Measurements from ENCODE around the gene GAN. TPM values are rescaled to one million over a fixed set of nuclear protein-coding genes. Genes with fewer than 3 reads are reported as not detected.

The GAN gene
- total RNA-seq, 1 experiment from 2014 or later: 25.4 TPM

GRCh38 chr16:81280393-81280792 is 34.4 kb upstream of the GAN start:
- ChIA-PET CTCF (interaction anchor here (0.5 to 0.9 kb wide), 3 partner anchors 19 to 188 kb away, joined by 3 read pairs; no protein-coding TSS in a partner anchor), POLR2A (no interaction called here)
- Mint-ChIP-seq H3K36me3 (no peaks in the 10 kb centered on the region), H3K9me3 (no peaks in the 10 kb centered on the region), H3K4me3 (no peak overlapping the region), H3K27me3 (ENCODE audit: low read depth) (no peaks in the 10 kb centered on the region), H3K27ac (no peak overlapping the region), H3K4me1 (no peaks in the 10 kb centered on the region)
- no peak for DNase-seq (ENCODE audit: low spot score)
- TF ChIP-seq ZNF317 (CRISPR knock-in tag; IDR thresholded peaks at IDR 0.05; ENCODE audit: borderline replicate concordance, low read depth) (no peak), FOXP1 (CRISPR knock-in tag; IDR thresholded peaks at IDR 0.05; ENCODE audit: borderline replicate concordance) (no peak), ATF2 (CRISPR knock-in tag; IDR thresholded peaks at IDR 0.05; ENCODE audit: borderline replicate concordance, low read depth) (no peak), ZSCAN18 (CRISPR knock-in tag; IDR thresholded peaks at IDR 0.05) (no peak), HMGXB4 (CRISPR knock-in tag; IDR thresholded peaks at IDR 0.05) (no peak), AFF4 (CRISPR knock-in tag; IDR thresholded peaks at IDR 0.05; ENCODE audit: borderline replicate concordance) (no peak), JAZF1 (CRISPR knock-in tag; IDR thresholded peaks at IDR 0.05) (no peak), ZNF232 (CRISPR knock-in tag; IDR thresholded peaks at IDR 0.05) (no peak), IRF1 (CRISPR knock-in tag; IDR thresholded peaks at IDR 0.05) (no peak), ZNF219 (CRISPR knock-in tag; IDR thresholded peaks at IDR 0.05; ENCODE audit: borderline replicate concordance) (no peak), HMGA2 (CRISPR knock-in tag; IDR thresholded peaks at IDR 0.05) (no peak), MLX (CRISPR knock-in tag; IDR thresholded peaks at IDR 0.05) (no peak), FOXK1 (CRISPR knock-in tag; IDR thresholded peaks at IDR 0.05) (no peak), RORB (CRISPR knock-in tag; IDR thresholded peaks at IDR 0.05) (no peak)
- ATAC-seq: no peak

GRCh38 chr16:81283044-81283443 is 31.7 kb upstream of the GAN start:
- H3K27ac Mint-ChIP-seq: no peak overlapping the region
- ChIA-PET CTCF (interaction anchor here (0.9 kb wide), 1 partner anchor 22 kb away, joined by 3 read pairs; no protein-coding TSS in a partner anchor), POLR2A (no interaction called here)
- no peak for TF ChIP-seq NR1H2 (CRISPR knock-in tag; IDR thresholded peaks at IDR 0.05)
- no peak for TF ChIP-seq ATF1 (CRISPR knock-in tag; IDR thresholded peaks at IDR 0.05)
- no peak for TF ChIP-seq ZNF423 (CRISPR knock-in tag; IDR thresholded peaks at IDR 0.05)
- TF ChIP-seq ERG (CRISPR knock-in tag; IDR thresholded peaks at IDR 0.05): no peak
- no peak for TF ChIP-seq KAT7 (CRISPR knock-in tag; IDR thresholded peaks at IDR 0.05; ENCODE audit: borderline replicate concordance)
- no peak for TF ChIP-seq NR2C2 (CRISPR knock-in tag; IDR thresholded peaks at IDR 0.05)
- H3K4me3 Mint-ChIP-seq: no peak overlapping the region
- H3K9me3 Mint-ChIP-seq: no peaks in the 10 kb centered on the region
- ATAC-seq (no peak), DNase-seq (ENCODE audit: low spot score) (no peak)
- no peaks in the 10 kb centered on the region for H3K36me3 Mint-ChIP-seq
- no peaks in the 10 kb centered on the region for H3K27me3 Mint-ChIP-seq (ENCODE audit: low read depth)
- no peaks in the 10 kb centered on the region for H3K4me1 Mint-ChIP-seq
